Measurements from ENCODE around the gene TRPC4AP. TPM values are rescaled to one million over a fixed set of nuclear protein-coding genes. Genes with fewer than 3 reads are reported as not detected.

Gene TRPC4AP
- total RNA-seq, 6 donors from 2014 or later: 64.3 to 118 (median 80.5) TPM

DNA sequence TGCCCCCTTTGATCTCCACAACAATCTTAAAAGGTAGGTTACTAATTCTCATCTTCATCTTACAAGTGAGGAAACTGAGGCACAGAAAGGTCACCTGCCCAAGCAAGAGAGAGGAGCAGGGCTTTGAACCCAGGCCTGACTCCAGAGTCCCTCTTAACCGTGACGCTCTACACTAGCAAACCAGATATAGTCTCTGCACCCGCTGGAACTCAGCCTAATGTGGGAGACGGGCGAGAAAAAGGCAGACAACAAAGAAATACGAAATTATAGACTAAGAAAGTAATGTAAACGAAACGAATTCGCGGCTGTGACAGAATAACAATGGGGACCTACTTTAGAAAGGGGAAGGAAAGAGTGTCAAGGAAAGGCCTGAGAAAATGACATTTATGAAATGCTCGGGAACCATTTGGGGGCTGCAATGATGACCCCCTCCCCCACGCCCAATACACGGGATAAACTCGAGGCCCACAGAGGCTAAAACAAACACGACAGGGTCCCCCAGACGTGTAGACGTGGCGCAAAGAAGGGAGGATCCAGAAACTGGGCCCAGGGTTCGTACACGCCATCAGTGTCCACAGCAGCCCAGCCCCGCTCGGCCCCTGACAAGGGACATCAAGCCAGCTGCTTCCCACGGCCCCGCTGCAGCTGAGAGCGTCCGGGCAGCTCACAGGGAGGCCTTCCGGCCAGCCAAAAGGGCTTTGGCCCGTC lies 637 bp downstream of the TRPC4AP start:
- H3K4me1 ChIP-seq: peaks cover 41 to 61% (median 49%) of the 10 kb centered on the region in 4 donors
- ATAC-seq (ENCODE audit: low FRiP score in 2 of 2) (no peak), DNase-seq (no peak)
- peaks cover 0 to 10% (median 5%) of the 10 kb centered on the region in 4 donors for H3K36me3 ChIP-seq
- H3K9me3 ChIP-seq: no peaks in the 10 kb centered on the region
- WGBS, 2 donors: 0 to 1% methylated on average over 20 to 27 of the region's 28 CpGs
- peak overlapping the region; percentile 94 to 99 (median 97) for H3K27ac ChIP-seq
- peak overlapping the region; percentile 92 to 96 (median 94) for H3K4me3 ChIP-seq
- H3K27me3 ChIP-seq: no peaks in the 10 kb centered on the region
- TF ChIP-seq, protein P1, sequence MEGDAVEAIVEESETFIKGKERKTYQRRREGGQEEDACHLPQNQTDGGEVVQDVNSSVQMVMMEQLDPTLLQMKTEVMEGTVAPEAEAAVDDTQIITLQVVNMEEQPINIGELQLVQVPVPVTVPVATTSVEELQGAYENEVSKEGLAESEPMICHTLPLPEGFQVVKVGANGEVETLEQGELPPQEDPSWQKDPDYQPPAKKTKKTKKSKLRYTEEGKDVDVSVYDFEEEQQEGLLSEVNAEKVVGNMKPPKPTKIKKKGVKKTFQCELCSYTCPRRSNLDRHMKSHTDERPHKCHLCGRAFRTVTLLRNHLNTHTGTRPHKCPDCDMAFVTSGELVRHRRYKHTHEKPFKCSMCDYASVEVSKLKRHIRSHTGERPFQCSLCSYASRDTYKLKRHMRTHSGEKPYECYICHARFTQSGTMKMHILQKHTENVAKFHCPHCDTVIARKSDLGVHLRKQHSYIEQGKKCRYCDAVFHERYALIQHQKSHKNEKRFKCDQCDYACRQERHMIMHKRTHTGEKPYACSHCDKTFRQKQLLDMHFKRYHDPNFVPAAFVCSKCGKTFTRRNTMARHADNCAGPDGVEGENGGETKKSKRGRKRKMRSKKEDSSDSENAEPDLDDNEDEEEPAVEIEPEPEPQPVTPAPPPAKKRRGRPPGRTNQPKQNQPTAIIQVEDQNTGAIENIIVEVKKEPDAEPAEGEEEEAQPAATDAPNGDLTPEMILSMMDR (IDR thresholded peaks at IDR 0.05): no peak
- TF ChIP-seq EP300 (IDR thresholded peaks at IDR 0.05): no peak
- no peak for TF ChIP-seq POLR2AphosphoS5 (IDR thresholded peaks at IDR 0.05)
- no peak for TF ChIP-seq POLR2A (IDR thresholded peaks at IDR 0.05)

DNA sequence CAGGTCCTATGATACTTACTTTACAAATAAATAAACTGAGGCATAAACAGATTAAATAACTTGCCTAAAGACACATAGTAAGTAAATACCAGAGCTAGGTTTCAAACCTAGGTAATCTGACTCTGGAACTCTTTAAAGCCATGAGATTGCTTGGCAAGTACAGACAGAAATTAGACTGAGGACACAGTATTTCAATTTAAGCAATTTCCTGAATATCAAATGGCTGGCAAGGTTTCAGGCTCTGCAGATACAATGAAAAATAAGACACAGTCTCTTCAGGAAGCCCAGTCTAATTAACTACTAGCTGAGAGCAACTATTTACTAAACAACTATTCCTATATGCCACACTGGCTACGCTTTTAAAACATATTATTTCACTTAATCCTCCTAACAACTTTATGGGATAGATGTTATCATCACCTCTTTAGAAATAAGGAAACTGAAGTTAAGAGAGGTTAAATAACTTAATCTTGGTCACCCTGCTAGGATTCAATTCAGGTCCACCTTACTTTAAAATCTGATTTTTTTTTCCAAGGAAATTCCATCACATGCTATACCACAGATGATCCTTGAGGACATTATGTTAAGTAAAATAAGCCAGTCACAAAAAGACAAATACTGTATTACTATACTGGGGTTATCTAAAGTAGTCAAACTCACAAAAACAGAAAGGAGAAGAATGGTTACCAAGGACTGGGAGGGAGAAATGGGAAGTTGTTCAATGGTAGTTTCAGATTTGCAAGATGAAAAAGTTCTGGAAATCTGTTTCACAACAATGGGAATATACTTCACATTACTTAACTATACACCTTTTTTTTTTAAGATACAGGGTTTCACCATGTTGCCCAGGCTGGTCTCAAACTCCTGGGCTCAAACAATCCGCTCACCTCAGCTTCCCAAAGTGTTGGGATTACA lies 4.1 kb downstream of the TRPC4AP start:
- TF ChIP-seq POLR2A (IDR thresholded peaks at IDR 0.05): no peak
- TF ChIP-seq POLR2AphosphoS5 (IDR thresholded peaks at IDR 0.05): no peak
- TF ChIP-seq, protein P1 (IDR thresholded peaks at IDR 0.05): no peak
- TF ChIP-seq EP300 (IDR thresholded peaks at IDR 0.05): no peak
- no peaks in the 10 kb centered on the region for H3K27me3 ChIP-seq
- WGBS, 2 donors: 76 to 81% methylated on average over 2 of the region's 2 CpGs
- H3K4me3 ChIP-seq: no peak overlapping the region
- H3K9me3 ChIP-seq: no peaks in the 10 kb centered on the region
- DNase-seq (no peak), ATAC-seq (ENCODE audit: low FRiP score in 2 of 2) (no peak)
- peaks cover 0 to 10% (median 5%) of the 10 kb centered on the region in 4 donors for H3K36me3 ChIP-seq
- peaks cover 41 to 68% (median 46%) of the 10 kb centered on the region in 4 donors for H3K4me1 ChIP-seq
- H3K27ac ChIP-seq: peak overlapping the region in 2 of 4 donors; percentile 43 to 49

DNA sequence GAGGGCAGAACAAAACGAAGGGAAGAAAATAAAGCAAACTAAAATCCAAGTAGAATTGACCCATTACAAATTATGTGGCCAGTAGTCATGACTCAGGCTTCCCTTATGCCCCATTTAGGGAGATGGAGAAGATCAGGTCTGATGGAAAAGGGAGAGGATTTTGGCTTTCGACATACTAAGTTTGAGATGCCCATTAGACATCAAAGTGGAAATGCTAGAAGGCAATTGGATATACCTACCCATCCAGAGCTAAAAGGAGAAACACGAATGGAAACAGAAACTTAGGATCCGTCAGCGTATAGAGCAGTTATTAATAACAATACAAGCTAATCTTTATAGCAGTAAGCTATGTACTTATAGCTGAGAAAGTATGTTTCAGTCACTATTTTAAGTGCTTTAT lies 4.8 kb downstream of the TRPC4AP start:
- TF ChIP-seq POLR2A (IDR thresholded peaks at IDR 0.05) (no peak), EP300 (IDR thresholded peaks at IDR 0.05) (no peak), POLR2AphosphoS5 (IDR thresholded peaks at IDR 0.05) (no peak)
- TF ChIP-seq, protein P1 (IDR thresholded peaks at IDR 0.05): no peak
- Histone ChIP-seq H3K27me3 (no peaks in the 10 kb centered on the region), H3K4me1 (peaks cover 34 to 62% (median 40%) of the 10 kb centered on the region in 4 donors), H3K36me3 (peaks cover 0 to 10% (median 5%) of the 10 kb centered on the region in 4 donors), H3K27ac (peak overlapping the region in 1 of 4 donors; percentile 49), H3K9me3 (no peaks in the 10 kb centered on the region), H3K4me3 (no peak overlapping the region)
- ATAC-seq (ENCODE audit: low FRiP score in 2 of 2): no peak
- no peak for DNase-seq
- 70 to 71% methylated on average over 5 of the region's 5 CpGs for WGBS, 2 donors

DNA sequence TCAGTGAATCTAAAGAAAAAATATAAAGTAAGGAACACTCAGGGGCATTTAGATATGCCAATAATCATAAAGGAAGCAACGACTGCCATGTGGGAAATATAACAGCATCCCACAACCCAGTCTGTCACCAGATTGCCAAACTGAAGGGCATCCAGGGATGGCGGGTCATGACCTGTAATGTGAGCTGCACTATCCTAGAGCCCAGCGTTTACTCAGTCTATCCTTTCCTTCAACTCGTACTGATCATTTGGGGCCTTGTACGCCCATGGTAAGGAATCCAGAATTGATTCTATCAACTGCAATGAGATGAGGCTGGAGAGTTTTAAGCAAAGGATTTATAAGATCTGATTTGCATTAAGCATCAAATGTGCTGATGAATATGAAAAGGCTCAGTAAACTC lies 5.3 kb downstream of the TRPC4AP start:
- WGBS, 2 donors: 81 to 93% methylated on average over 5 of the region's 5 CpGs
- Histone ChIP-seq H3K4me3 (no peak overlapping the region), H3K27me3 (no peaks in the 10 kb centered on the region), H3K9me3 (no peaks in the 10 kb centered on the region), H3K27ac (peak overlapping the region in 1 of 4 donors; percentile 49), H3K36me3 (peaks cover 0 to 10% (median 5%) of the 10 kb centered on the region in 4 donors), H3K4me1 (peaks cover 33 to 61% (median 42%) of the 10 kb centered on the region in 4 donors)
- TF ChIP-seq POLR2A (IDR thresholded peaks at IDR 0.05) (no peak), EP300 (IDR thresholded peaks at IDR 0.05) (no peak), POLR2AphosphoS5 (IDR thresholded peaks at IDR 0.05) (no peak)
- TF ChIP-seq, protein P1 (IDR thresholded peaks at IDR 0.05): no peak
- DNase-seq: no peak
- no peak for ATAC-seq (ENCODE audit: low FRiP score in 2 of 2)

Measured in upper lobe of left lung (tissue), 6 donors.